ENCODE data around the gene THSD7B. TPM values are rescaled to one million over a fixed set of nuclear protein-coding genes. Genes with fewer than 3 reads are reported as not detected.
"Not testable (repeated sequence)": the region's sequence is repeated elsewhere in the genome, so short reads cannot be mapped to it uniquely, and the experiment has no call there.

Gene THSD7B
- under 0.01 TPM in 1 of 2 replicates, not detected in the other for total RNA-seq (2012; rRNA removed)

GRCh38 chr2:136765256-136766072 lies at the start of gene THSD7B:
Gene THSD7B (plus strand): TSS chr2:136765545. CDS start chr2:136882179, 116,634 bp downstream.
- Histone ChIP-seq H3K27me3 (ENCODE audit: control insufficient read depth, insufficient read depth, low read length) (peaks cover 29% of the 10 kb centered on the region), H3K4me3 (ENCODE audit: low read length) (peak within 1 kb of the TSS; percentile 62), H3K9me3 (replicated peaks; ENCODE audit: low read length) (no peaks in the 10 kb centered on the region), H3K4me1 (ENCODE audit: control insufficient read depth, insufficient read depth, low read length) (no peaks in the 10 kb centered on the region), H3K4me2 (ENCODE audit: low read length) (peak within 1 kb of the TSS; percentile 75), H3K9ac (ENCODE audit: low read depth, low read length) (no peak within 1 kb of the TSS), H3K36me3 (ENCODE audit: insufficient read depth, low read length) (no peaks in the 10 kb centered on the region)

- Histone ChIP-seq H3K27me3 (ENCODE audit: control insufficient read depth, insufficient read depth, low read length) (no peaks in the 10 kb centered on the region), H3K4me1 (ENCODE audit: control insufficient read depth, insufficient read depth, low read length) (no peaks in the 10 kb centered on the region), H3K4me2 (ENCODE audit: low read length) (no peak overlapping the region), H3K36me3 (ENCODE audit: insufficient read depth, low read length) (no peaks in the 10 kb centered on the region), H3K9ac (ENCODE audit: low read depth, low read length) (no peak overlapping the region), H3K4me3 (ENCODE audit: low read length) (no peak overlapping the region), H3K9me3 (replicated peaks; ENCODE audit: low read length) (no peaks in the 10 kb centered on the region)
Observed at GRCh38 chr2:136718273-136718672, 47.1 kb upstream of the THSD7B start.

- Histone ChIP-seq H3K4me2 (ENCODE audit: low read length) (no peak overlapping the region), H3K9me3 (replicated peaks; ENCODE audit: low read length) (peaks cover 14% of the 10 kb centered on the region), H3K4me1 (ENCODE audit: control insufficient read depth, insufficient read depth, low read length) (no peaks in the 10 kb centered on the region), H3K4me3 (ENCODE audit: low read length) (no peak overlapping the region), H3K27me3 (ENCODE audit: control insufficient read depth, insufficient read depth, low read length) (no peaks in the 10 kb centered on the region), H3K36me3 (ENCODE audit: insufficient read depth, low read length) (no peaks in the 10 kb centered on the region), H3K9ac (ENCODE audit: low read depth, low read length) (no peak overlapping the region)
Observed at GRCh38 chr2:136727973-136728699, 37.2 kb upstream of the THSD7B start.

- Histone ChIP-seq H3K4me2 (ENCODE audit: low read length) (no peak overlapping the region), H3K36me3 (ENCODE audit: insufficient read depth, low read length) (no peaks in the 10 kb centered on the region), H3K4me3 (ENCODE audit: low read length) (no peak overlapping the region), H3K4me1 (ENCODE audit: control insufficient read depth, insufficient read depth, low read length) (no peaks in the 10 kb centered on the region), H3K9me3 (replicated peaks; ENCODE audit: low read length) (no peaks in the 10 kb centered on the region), H3K27me3 (ENCODE audit: control insufficient read depth, insufficient read depth, low read length) (no peaks in the 10 kb centered on the region), H3K9ac (ENCODE audit: low read depth, low read length) (no peak overlapping the region)
Observed at GRCh38 chr2:136736236-136736635, 29.1 kb upstream of the THSD7B start.

- H3K9me3 ChIP-seq (replicated peaks; ENCODE audit: low read length): no peaks in the 10 kb centered on the region
- no peaks in the 10 kb centered on the region for H3K4me1 ChIP-seq (ENCODE audit: control insufficient read depth, insufficient read depth, low read length)
- H3K27me3 ChIP-seq (ENCODE audit: control insufficient read depth, insufficient read depth, low read length): no peaks in the 10 kb centered on the region
- no peaks in the 10 kb centered on the region for H3K36me3 ChIP-seq (ENCODE audit: insufficient read depth, low read length)
- no peak overlapping the region for H3K4me2 ChIP-seq (ENCODE audit: low read length)
- no peak overlapping the region for H3K4me3 ChIP-seq (ENCODE audit: low read length)
- no peak overlapping the region for H3K9ac ChIP-seq (ENCODE audit: low read depth, low read length)
Observed at GRCh38 chr2:136738044-136738443, 27.3 kb upstream of the THSD7B start.

- H3K9me3 ChIP-seq (replicated peaks; ENCODE audit: low read length): no peaks in the 10 kb centered on the region
- H3K9ac ChIP-seq (ENCODE audit: low read depth, low read length): no peak overlapping the region
- no peak overlapping the region for H3K4me3 ChIP-seq (ENCODE audit: low read length)
- no peak overlapping the region for H3K4me2 ChIP-seq (ENCODE audit: low read length)
- H3K36me3 ChIP-seq (ENCODE audit: insufficient read depth, low read length): no peaks in the 10 kb centered on the region
- H3K4me1 ChIP-seq (ENCODE audit: control insufficient read depth, insufficient read depth, low read length): no peaks in the 10 kb centered on the region
- H3K27me3 ChIP-seq (ENCODE audit: control insufficient read depth, insufficient read depth, low read length): no peaks in the 10 kb centered on the region
Observed at GRCh38 chr2:136741471-136741870, 23.9 kb upstream of the THSD7B start.

- Histone ChIP-seq H3K4me3 (ENCODE audit: low read length) (no peak overlapping the region), H3K4me2 (ENCODE audit: low read length) (no peak overlapping the region), H3K9ac (ENCODE audit: low read depth, low read length) (no peak overlapping the region), H3K9me3 (replicated peaks; ENCODE audit: low read length) (no peaks in the 10 kb centered on the region), H3K4me1 (ENCODE audit: control insufficient read depth, insufficient read depth, low read length) (no peaks in the 10 kb centered on the region), H3K27me3 (ENCODE audit: control insufficient read depth, insufficient read depth, low read length) (no peaks in the 10 kb centered on the region), H3K36me3 (ENCODE audit: insufficient read depth, low read length) (no peaks in the 10 kb centered on the region)
Observed at GRCh38 chr2:136750065-136750464, 15.3 kb upstream of the THSD7B start.

GRCh38 chr2:136751406-136751805 lies 13.9 kb upstream of the THSD7B start:
- H3K4me3 ChIP-seq (ENCODE audit: low read length): no peak overlapping the region
- no peaks in the 10 kb centered on the region for H3K36me3 ChIP-seq (ENCODE audit: insufficient read depth, low read length)
- no peak overlapping the region for H3K9ac ChIP-seq (ENCODE audit: low read depth, low read length)
- no peaks in the 10 kb centered on the region for H3K4me1 ChIP-seq (ENCODE audit: control insufficient read depth, insufficient read depth, low read length)
- H3K27me3 ChIP-seq (ENCODE audit: control insufficient read depth, insufficient read depth, low read length): no peaks in the 10 kb centered on the region
- H3K4me2 ChIP-seq (ENCODE audit: low read length): no peak overlapping the region
- H3K9me3 ChIP-seq (replicated peaks; ENCODE audit: low read length): no peaks in the 10 kb centered on the region

GRCh38 chr2:136758504-136758903 lies 6.8 kb upstream of the THSD7B start:
- H3K36me3 ChIP-seq (ENCODE audit: insufficient read depth, low read length); H3K9me3 ChIP-seq (replicated peaks; ENCODE audit: low read length); H3K4me3 ChIP-seq (ENCODE audit: low read length); H3K4me1 ChIP-seq (ENCODE audit: control insufficient read depth, insufficient read depth, low read length); H3K27me3 ChIP-seq (ENCODE audit: control insufficient read depth, insufficient read depth, low read length); H3K9ac ChIP-seq (ENCODE audit: low read depth, low read length); H3K4me2 ChIP-seq (ENCODE audit: low read length): not testable (repeated sequence)

GRCh38 chr2:136764452-136765255 lies 691 bp upstream of the THSD7B start:
- H3K9ac ChIP-seq (ENCODE audit: low read depth, low read length): no peak overlapping the region

GRCh38 chr2:136766073-136766404 lies 694 bp downstream of the THSD7B start:
- Histone ChIP-seq H3K4me3 (ENCODE audit: low read length) (peak overlapping the region; percentile 62), H3K4me1 (ENCODE audit: control insufficient read depth, insufficient read depth, low read length) (no peaks in the 10 kb centered on the region), H3K36me3 (ENCODE audit: insufficient read depth, low read length) (no peaks in the 10 kb centered on the region), H3K9ac (ENCODE audit: low read depth, low read length) (no peak overlapping the region), H3K4me2 (ENCODE audit: low read length) (peak overlapping the region; percentile 75), H3K9me3 (replicated peaks; ENCODE audit: low read length) (no peaks in the 10 kb centered on the region), H3K27me3 (ENCODE audit: control insufficient read depth, insufficient read depth, low read length) (peaks cover 29% of the 10 kb centered on the region)

More at GRCh38 chr2:136764452-136765255, 691 bp upstream of the THSD7B start:
- H3K27me3 ChIP-seq (ENCODE audit: control insufficient read depth, insufficient read depth, low read length): peaks cover 29% of the 10 kb centered on the region
- H3K36me3 ChIP-seq (ENCODE audit: insufficient read depth, low read length): no peaks in the 10 kb centered on the region
- H3K9me3 ChIP-seq (replicated peaks; ENCODE audit: low read length): no peaks in the 10 kb centered on the region
- peak overlapping the region; percentile 45 for H3K4me3 ChIP-seq (ENCODE audit: low read length)
- H3K4me2 ChIP-seq (ENCODE audit: low read length): peak overlapping the region; percentile 33
- no peaks in the 10 kb centered on the region for H3K4me1 ChIP-seq (ENCODE audit: control insufficient read depth, insufficient read depth, low read length)
